HG02759 (cell line): Measurements from ENCODE around the gene SLC7A8.

ENCODE experiments used
- ATAC-seq: cut with Tn5 transposase; IDR thresholded peaks from one replicate; pipeline ENCODE4 v1.9.1; 2021; ENCODE audit warnings: mild to moderate bottlenecking, moderate library complexity; ENCODE audit not compliant: unreplicated experiment

The SLC7A8 gene

GRCh38 chr14:23136566-23137133, 46.8 kb downstream of the SLC7A8 start:
- ATAC-seq = no peak

GRCh38 chr14:23132970-23133369, 50.5 kb downstream of the SLC7A8 start:
- ATAC-seq = no peak

- ATAC-seq = no peak
These were observed 52.0 kb downstream of the SLC7A8 start for GRCh38 chr14:23131482-23131881.

DNA sequence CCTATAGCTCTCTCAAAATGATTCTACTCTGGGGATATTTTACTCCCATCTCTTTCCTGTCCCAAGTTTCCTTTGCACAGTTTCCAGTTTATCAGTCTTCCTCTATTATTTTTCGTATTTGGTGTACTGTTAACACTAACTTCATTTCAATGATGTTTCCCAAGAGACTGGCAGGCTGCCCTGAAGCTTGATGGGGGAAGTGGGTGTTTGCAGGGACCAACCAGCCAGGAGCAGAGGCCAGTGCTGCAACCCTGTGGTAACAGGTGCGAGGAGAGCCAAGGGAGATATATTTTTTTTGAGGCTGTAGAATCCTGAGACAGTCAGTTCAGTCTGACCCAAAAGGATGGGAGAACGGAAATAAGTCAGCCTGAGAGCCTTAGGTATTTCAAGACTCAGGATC, 52.6 kb downstream of the SLC7A8 start:
- ATAC-seq = no peak

- ATAC-seq = no peak
These were observed 53.6 kb downstream of the SLC7A8 start for GRCh38 chr14:23129759-23130316.

GRCh38 chr14:23128969-23129758, 54.3 kb downstream of the SLC7A8 start:
- ATAC-seq = no peak

DNA sequence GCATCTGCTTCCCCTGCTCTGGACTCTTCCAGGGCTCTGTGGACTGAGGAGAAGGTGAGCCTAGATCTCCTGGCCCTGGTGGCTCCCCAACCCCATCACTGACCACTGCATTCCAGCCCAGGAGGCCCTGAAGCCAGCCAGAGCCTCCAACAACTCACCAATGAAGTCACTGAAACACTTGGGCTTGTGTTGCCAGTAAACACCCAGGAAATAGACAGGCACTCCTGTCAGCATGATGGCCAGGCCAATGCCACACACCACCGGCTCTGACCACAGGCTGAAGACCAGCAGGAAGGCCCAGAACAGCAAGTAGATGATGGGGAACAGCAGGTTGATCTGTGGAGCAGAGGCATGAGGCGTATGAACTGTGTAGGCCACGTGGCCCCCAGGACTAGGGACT, 55.6 kb downstream of the SLC7A8 start:
- no peak for ATAC-seq

GRCh38 chr14:23126548-23127278, 56.7 kb downstream of the SLC7A8 start:
- ATAC-seq = no peak

- ATAC-seq = no peak
These were observed 57.4 kb downstream of the SLC7A8 start for GRCh38 chr14:23125933-23126524.

DNA sequence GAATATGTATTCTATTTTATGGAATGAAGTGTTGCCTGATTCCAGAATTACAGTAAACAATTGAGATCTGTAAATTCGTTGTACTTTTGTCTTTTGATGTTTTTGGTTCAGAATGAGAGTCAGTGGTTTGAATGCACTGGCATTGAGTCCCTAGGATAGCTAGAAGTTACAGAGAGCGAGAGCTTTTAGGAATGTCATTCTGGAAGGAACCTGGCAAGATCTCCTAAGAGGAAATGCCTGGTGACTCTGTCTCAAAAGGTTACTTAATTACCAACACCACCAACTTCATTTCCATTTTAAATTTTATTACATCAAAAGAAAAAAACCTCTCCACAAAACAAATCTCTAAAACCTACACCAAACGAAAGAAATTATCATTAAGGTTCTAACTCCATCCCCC, 58.4 kb downstream of the SLC7A8 start:
- ATAC-seq = no peak

- ATAC-seq = no peak
These were observed 59.0 kb downstream of the SLC7A8 start for GRCh38 chr14:23124337-23124954.

DNA sequence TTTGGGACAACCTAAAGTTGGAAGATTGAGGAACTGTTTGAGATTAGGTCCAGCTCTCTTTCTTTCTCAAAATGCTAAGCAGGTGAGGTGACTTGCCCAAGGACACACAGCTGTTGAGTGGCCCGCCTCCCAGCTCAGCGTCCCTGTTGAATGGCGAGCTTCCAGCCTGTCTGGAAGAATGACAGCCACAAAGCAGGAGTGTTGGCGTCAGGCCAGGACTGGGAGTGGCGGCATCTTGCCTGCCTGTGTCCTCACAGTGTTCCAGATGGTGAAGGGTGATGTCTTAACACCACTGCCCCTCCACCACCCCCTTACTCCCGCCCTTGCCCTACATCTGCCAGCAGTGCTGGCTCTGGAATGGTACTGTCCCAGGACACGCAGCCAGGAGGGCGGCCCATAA, 60.0 kb downstream of the SLC7A8 start:
- no peak for ATAC-seq

DNA sequence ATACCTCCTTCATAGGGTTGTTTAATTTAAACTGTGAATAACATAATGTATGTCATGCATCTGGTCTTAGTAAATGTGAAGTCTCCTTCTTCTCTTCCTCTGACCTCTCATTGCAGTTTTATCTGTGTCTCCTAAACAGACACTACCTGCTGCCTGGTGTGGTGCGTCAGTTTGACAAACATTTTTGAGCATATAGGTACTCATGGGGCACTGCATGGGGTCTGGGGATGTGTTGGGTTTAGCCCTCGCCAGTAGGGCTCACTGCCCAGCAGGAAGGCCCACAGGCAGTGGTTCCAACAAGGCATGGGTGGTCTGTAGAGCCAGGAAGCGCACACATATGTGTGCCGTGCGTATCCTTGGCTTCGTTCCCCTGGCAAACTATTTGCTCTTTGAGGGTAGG, 61.4 kb downstream of the SLC7A8 start:
- no peak for ATAC-seq

DNA sequence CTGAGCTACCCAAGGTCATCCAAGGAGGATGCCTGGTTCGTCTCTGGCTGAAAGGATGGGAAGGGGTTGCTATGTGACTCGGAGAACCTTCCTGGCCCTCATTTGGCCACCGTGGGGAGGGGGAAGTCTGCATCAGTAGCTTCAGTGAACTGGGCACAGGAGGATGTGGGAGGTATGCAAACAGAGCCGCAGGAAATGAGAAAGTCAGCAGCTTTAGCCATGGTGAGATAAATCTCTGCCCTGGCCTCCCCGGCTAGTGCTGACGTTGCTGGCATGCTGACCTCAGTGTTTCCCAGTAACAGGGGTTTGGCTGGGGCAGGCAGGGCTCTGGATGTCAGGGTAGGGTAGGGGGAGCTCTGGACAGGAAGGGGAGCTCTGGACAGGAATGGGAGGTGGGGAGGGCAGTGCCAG, 62.1 kb downstream of the SLC7A8 start:
- ATAC-seq = no peak

DNA sequence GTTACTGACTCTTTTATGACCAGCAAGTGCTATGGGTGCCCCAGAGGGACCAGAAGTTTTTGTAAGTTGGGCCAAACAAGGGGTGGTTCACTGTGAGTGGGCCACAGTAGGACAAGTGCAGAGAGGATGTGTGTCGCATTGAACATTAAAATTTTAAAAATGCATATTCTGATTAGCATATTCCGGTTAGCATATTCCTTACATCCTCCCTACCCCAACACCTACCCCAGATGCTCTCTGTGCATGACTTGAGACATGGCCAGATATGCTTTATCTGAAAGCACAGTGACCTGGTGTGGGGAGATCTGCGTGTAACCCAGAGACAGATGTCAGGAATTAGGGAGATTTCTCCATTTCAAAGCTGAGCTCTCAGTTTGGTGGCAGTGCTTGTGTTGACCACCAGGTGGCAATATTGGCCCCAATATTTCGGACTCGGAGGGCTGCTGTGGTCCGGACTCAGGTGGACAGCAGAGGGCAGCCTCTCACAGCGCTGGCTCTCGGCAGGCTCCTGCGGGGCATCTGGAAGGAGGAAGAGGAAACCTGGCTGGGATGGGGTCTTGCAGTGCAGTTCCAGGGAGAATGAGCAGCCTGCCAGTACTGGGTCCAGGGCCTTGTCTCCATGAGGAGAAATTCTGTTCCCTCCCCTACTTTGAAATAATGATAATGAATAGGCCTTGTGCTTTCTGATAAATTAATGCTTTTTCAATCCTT, 62.8 kb downstream of the SLC7A8 start:
- peak; percentile 77 for ATAC-seq

GRCh38 chr14:23119363-23120327, 63.8 kb downstream of the SLC7A8 start:
- ATAC-seq = no peak

GRCh38 chr14:23118506-23119362, 64.7 kb downstream of the SLC7A8 start, which contains the start of gene CEBPE:
Gene CEBPE, minus strand, starts transcription at chr14:23119255. Its CDS starts 164 bp downstream, at chr14:23119091.
- ATAC-seq = no peak
